NOMO-1 treated with DMSO at 0.1 percent for 48 hours (cell line): ENCODE data around the gene ST8SIA4.
A peak's percentile ranks its signal among the peaks of the same experiment; 100 is the strongest.

Experiments
- DNase-seq: peaks from one replicate; lab custom pipeline; 2025; ENCODE audit not compliant: unreplicated experiment; lab: John Stamatoyannopoulos, UW

Gene ST8SIA4

GRCh38 chr5:100903039-100903887 is at the start of gene ST8SIA4:
Gene ST8SIA4 (minus strand): TSS chr5:100903282. CDS start chr5:100902955, 327 bp downstream.
- DNase-seq, result peak; percentile 93

GRCh38 chr5:100950985-100951384 is 47.9 kb upstream of the ST8SIA4 start:
- peak; percentile 90 for DNase-seq

GRCh38 chr5:100913298-100913697 is 10.2 kb upstream of the ST8SIA4 start:
- DNase-seq, result no peak

GRCh38 chr5:100909034-100909433 is 6.0 kb upstream of the ST8SIA4 start:
- DNase-seq, result no peak

- DNase-seq, result peak; percentile 54
Observed at GRCh38 chr5:100905259-100905914, 2.3 kb upstream of the ST8SIA4 start.

- DNase-seq, result peak; percentile 51
Observed at GRCh38 chr5:100904259-100904861, 1.3 kb upstream of the ST8SIA4 start.

- DNase-seq, result peak; percentile 56
Observed at GRCh38 chr5:100902440-100903038, 543 bp downstream of the ST8SIA4 start.

- peak; percentile 91 for DNase-seq
Observed at GRCh38 chr5:100901821-100902341, 1.2 kb downstream of the ST8SIA4 start.

GRCh38 chr5:100900796-100901781 is 2.0 kb downstream of the ST8SIA4 start:
- DNase-seq, result peak; percentile 91

- peak; percentile 79 for DNase-seq
Observed at GRCh38 chr5:100900142-100900795, 2.8 kb downstream of the ST8SIA4 start.

- DNase-seq, result peak; percentile 16
Observed at GRCh38 chr5:100899675-100900074, 3.4 kb downstream of the ST8SIA4 start.

GRCh38 chr5:100898504-100899346 is 4.4 kb downstream of the ST8SIA4 start:
- peak; percentile 72 for DNase-seq

- no peak for DNase-seq
Observed at GRCh38 chr5:100896054-100896453, 7.0 kb downstream of the ST8SIA4 start.

- DNase-seq, result peak; percentile 79
Observed at GRCh38 chr5:100890461-100891008, 12.5 kb downstream of the ST8SIA4 start.

- DNase-seq, result no peak
Observed at GRCh38 chr5:100889896-100890295, 13.2 kb downstream of the ST8SIA4 start.

GRCh38 chr5:100889165-100889743 is 13.8 kb downstream of the ST8SIA4 start:
- DNase-seq, result no peak

GRCh38 chr5:100877274-100877673 is 25.8 kb downstream of the ST8SIA4 start:
- DNase-seq, result peak; percentile 5
